SK-N-SH treated with all-trans-retinoic acid at 6 μM for 48 hours (cell line): ENCODE measurements around the gene TPMT.

ENCODE experiments used
- PATZ1 ChIP-seq: fragments of 250-450 bp; sonication (Bioruptor Pico); IDR thresholded peaks from 2 replicates; pipeline ENCODE4 v1.8.0; 2020; ENCODE audit warnings: mild to moderate bottlenecking, moderate library complexity, borderline replicate concordance
- ZFP3 ChIP-seq: fragments of 250-450 bp; sonication (Bioruptor Pico); IDR thresholded peaks from 2 replicates; pipeline ENCODE4 v1.5.0; 2020; ENCODE audit warnings: mild to moderate bottlenecking, moderate library complexity
- TF ChIP-seq, protein P1 (sequence below): fragments of 250-450 bp; sonication (Bioruptor Pico); IDR thresholded peaks from 2 replicates; pipeline ENCODE4 v1.8.0; 2021; ENCODE audit warnings: low read depth, mild to moderate bottlenecking, moderate library complexity, borderline replicate concordance
- TF ChIP-seq, protein P2 (sequence below): fragments of 250-450 bp; sonication (Bioruptor Pico); IDR thresholded peaks from 2 replicates; pipeline ENCODE4 v1.5.1; 2020; ENCODE audit warnings: low read depth, mild to moderate bottlenecking, moderate library complexity

DNA sequence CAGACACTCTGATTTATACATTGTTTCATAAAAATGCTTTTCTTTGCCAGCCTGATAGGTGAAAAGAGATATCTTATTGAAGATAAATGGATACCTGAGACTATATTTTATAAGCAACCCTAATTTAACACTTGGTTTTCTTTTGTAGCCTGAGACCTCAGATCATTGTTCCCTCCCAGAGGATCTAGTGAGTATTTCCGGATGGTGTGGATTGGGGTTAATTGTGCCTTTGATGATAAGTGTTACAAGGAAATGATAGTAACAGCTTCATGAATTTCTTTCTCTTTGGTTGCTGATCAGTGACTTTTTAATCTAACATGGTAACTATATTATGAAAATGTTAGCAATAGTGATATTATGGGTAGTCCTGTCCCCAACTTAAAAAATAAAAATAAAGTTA lies 30.7 kb upstream of the TPMT start:
- TF ChIP-seq PATZ1 = no peak
- TF ChIP-seq, protein P1, sequence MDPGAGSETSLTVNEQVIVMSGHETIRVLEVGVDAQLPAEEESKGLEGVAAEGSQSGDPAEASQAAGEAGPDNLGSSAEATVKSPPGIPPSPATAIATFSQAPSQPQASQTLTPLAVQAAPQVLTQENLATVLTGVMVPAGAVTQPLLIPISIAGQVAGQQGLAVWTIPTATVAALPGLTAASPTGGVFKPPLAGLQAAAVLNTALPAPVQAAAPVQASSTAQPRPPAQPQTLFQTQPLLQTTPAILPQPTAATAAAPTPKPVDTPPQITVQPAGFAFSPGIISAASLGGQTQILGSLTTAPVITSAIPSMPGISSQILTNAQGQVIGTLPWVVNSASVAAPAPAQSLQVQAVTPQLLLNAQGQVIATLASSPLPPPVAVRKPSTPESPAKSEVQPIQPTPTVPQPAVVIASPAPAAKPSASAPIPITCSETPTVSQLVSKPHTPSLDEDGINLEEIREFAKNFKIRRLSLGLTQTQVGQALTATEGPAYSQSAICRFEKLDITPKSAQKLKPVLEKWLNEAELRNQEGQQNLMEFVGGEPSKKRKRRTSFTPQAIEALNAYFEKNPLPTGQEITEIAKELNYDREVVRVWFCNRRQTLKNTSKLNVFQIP = no peak
- TF ChIP-seq, protein P2, sequence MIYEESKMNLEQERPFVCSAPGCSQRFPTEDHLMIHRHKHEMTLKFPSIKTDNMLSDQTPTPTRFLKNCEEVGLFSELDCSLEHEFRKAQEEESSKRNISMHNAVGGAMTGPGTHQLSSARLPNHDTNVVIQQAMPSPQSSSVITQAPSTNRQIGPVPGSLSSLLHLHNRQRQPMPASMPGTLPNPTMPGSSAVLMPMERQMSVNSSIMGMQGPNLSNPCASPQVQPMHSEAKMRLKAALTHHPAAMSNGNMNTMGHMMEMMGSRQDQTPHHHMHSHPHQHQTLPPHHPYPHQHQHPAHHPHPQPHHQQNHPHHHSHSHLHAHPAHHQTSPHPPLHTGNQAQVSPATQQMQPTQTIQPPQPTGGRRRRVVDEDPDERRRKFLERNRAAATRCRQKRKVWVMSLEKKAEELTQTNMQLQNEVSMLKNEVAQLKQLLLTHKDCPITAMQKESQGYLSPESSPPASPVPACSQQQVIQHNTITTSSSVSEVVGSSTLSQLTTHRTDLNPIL (CRISPR knock-in tag) = no peak
- no peak for TF ChIP-seq ZFP3 (CRISPR knock-in tag)
